Measurements from ENCODE around the gene SUMO3.

The SUMO3 gene

GRCh38 chr21:44816761-44817505 is 929 bp downstream of the SUMO3 start:
- no peak overlapping the region for H2BK12ac ChIP-seq (ENCODE audit: low read length)
- H3K27me3 ChIP-seq (ENCODE audit: control insufficient read depth in 3 of 3, insufficient read depth in 3 of 3, low read depth in 1 of 3, low read length in 3 of 3) = peaks cover 0 to 3% (median 0%) of the 10 kb centered on the region in 3 experiments
- H4K91ac ChIP-seq (ENCODE audit: low read depth, low read length, poor library complexity) = no peak overlapping the region
- H3K9me3 ChIP-seq (replicated peaks in 1 of 2; ENCODE audit: control insufficient read depth in 2 of 2, insufficient read depth in 1 of 2, low read depth in 1 of 2, low read length in 2 of 2) = peaks cover 16 to 19% of the 10 kb centered on the region in 2 donors
- peak overlapping the region; percentile 90 for H3K18ac ChIP-seq (ENCODE audit: low read length)
- peak overlapping the region; percentile 5 for H2BK5ac ChIP-seq (ENCODE audit: low read length)
- peaks cover 24% of the 10 kb centered on the region for H3K79me1 ChIP-seq (ENCODE audit: low read depth, low read length)
- no peak overlapping the region for H3K27ac ChIP-seq (replicated peaks; ENCODE audit: low read length)
- DNase-seq (ENCODE audit: low spot score) = no peak
- peak overlapping the region; percentile 86 for H4K8ac ChIP-seq (ENCODE audit: low read depth, low read length)
- peak overlapping the region; percentile 94 for H3K4me2 ChIP-seq (ENCODE audit: insufficient read depth, low read length, poor library complexity, severe bottlenecking)
- peak overlapping the region; percentile 93 for H3K9ac ChIP-seq (ENCODE audit: low read depth, low read length, poor library complexity)
- H3K23ac ChIP-seq (ENCODE audit: low read depth, low read length, poor library complexity) = peak overlapping the region; percentile 91
- no peak overlapping the region for H2BK15ac ChIP-seq (ENCODE audit: low read length)
- H3K4ac ChIP-seq (ENCODE audit: low read length) = peak overlapping the region; percentile 37
- H3K4me3 ChIP-seq (ENCODE audit: low read length in 2 of 2) = peak overlapping the region; percentile 62 to 85
- H2AK5ac ChIP-seq (ENCODE audit: low read depth, low read length) = peak overlapping the region; percentile 75
- peak overlapping the region; percentile 71 for H3K14ac ChIP-seq (ENCODE audit: low read length)
- peaks cover 0 to 7% of the 10 kb centered on the region in 2 donors for H3K4me1 ChIP-seq (ENCODE audit: control insufficient read depth in 2 of 2, insufficient read depth in 1 of 2, low read depth in 1 of 2, low read length in 2 of 2)
- no CpG with 5 or more reads among the region's 57 CpGs for WGBS, 2 donors (ENCODE audit: extremely low coverage in 2 of 2, insufficient read length in 2 of 2, insufficient replicate concordance in 1 of 2)
- H2BK120ac ChIP-seq (ENCODE audit: low read depth, low read length) = no peak overlapping the region
- peaks cover 6 to 19% of the 10 kb centered on the region in 2 donors for H3K36me3 ChIP-seq (replicated peaks in 1 of 2; ENCODE audit: control insufficient read depth in 2 of 2, insufficient read depth in 2 of 2, low read length in 2 of 2)
- H2AFZ ChIP-seq (ENCODE audit: low read length) = peak overlapping the region; percentile 92

- no peak overlapping the region for H3K14ac ChIP-seq (ENCODE audit: low read length)
- no peak overlapping the region for H2AFZ ChIP-seq (ENCODE audit: low read length)
- H3K4me3 ChIP-seq (ENCODE audit: low read length in 2 of 2) = no peak overlapping the region
- no peak overlapping the region for H2BK15ac ChIP-seq (ENCODE audit: low read length)
- H3K9me3 ChIP-seq (replicated peaks in 1 of 2; ENCODE audit: control insufficient read depth in 2 of 2, insufficient read depth in 1 of 2, low read depth in 1 of 2, low read length in 2 of 2) = peaks cover 12 to 14% of the 10 kb centered on the region in 2 donors
- H2BK120ac ChIP-seq (ENCODE audit: low read depth, low read length) = no peak overlapping the region
- H2BK12ac ChIP-seq (ENCODE audit: low read length) = no peak overlapping the region
- peaks cover 6 to 26% of the 10 kb centered on the region in 2 donors for H3K36me3 ChIP-seq (replicated peaks in 1 of 2; ENCODE audit: control insufficient read depth in 2 of 2, insufficient read depth in 2 of 2, low read length in 2 of 2)
- peaks cover 24% of the 10 kb centered on the region for H3K79me1 ChIP-seq (ENCODE audit: low read depth, low read length)
- H3K27ac ChIP-seq (replicated peaks; ENCODE audit: low read length) = no peak overlapping the region
- whole genome bisulfite sequencing, 2 donors (ENCODE audit: extremely low coverage in 2 of 2, insufficient read length in 2 of 2, insufficient replicate concordance in 1 of 2) = no CpG with 5 or more reads among the region's 10 CpGs
- H3K27me3 ChIP-seq (ENCODE audit: control insufficient read depth in 3 of 3, insufficient read depth in 3 of 3, low read depth in 1 of 3, low read length in 3 of 3) = peaks cover 0 to 3% (median 0%) of the 10 kb centered on the region in 3 experiments
- DNase-seq (ENCODE audit: low spot score) = no peak
- H3K4ac ChIP-seq (ENCODE audit: low read length) = no peak overlapping the region
- peaks cover 0 to 7% of the 10 kb centered on the region in 2 donors for H3K4me1 ChIP-seq (ENCODE audit: control insufficient read depth in 2 of 2, insufficient read depth in 1 of 2, low read depth in 1 of 2, low read length in 2 of 2)
- peak overlapping the region; percentile 3 for H3K23ac ChIP-seq (ENCODE audit: low read depth, low read length, poor library complexity)
- no peak overlapping the region for H3K9ac ChIP-seq (ENCODE audit: low read depth, low read length, poor library complexity)
- H2BK5ac ChIP-seq (ENCODE audit: low read length) = no peak overlapping the region
- H3K18ac ChIP-seq (ENCODE audit: low read length) = no peak overlapping the region
- no peak overlapping the region for H2AK5ac ChIP-seq (ENCODE audit: low read depth, low read length)
- no peak overlapping the region for H4K8ac ChIP-seq (ENCODE audit: low read depth, low read length)
- no peak overlapping the region for H4K91ac ChIP-seq (ENCODE audit: low read depth, low read length, poor library complexity)
- no peak overlapping the region for H3K4me2 ChIP-seq (ENCODE audit: insufficient read depth, low read length, poor library complexity, severe bottlenecking)
Observed at GRCh38 chr21:44815852-44816628, 1.8 kb downstream of the SUMO3 start.

- Histone ChIP-seq H3K4ac (ENCODE audit: low read length) (no peak overlapping the region), H3K4me1 (ENCODE audit: control insufficient read depth in 2 of 2, insufficient read depth in 1 of 2, low read depth in 1 of 2, low read length in 2 of 2) (peaks cover 0 to 7% of the 10 kb centered on the region in 2 donors), H3K36me3 (replicated peaks in 1 of 2; ENCODE audit: control insufficient read depth in 2 of 2, insufficient read depth in 2 of 2, low read length in 2 of 2) (peaks cover 13 to 33% of the 10 kb centered on the region in 2 donors), H3K23ac (ENCODE audit: low read depth, low read length, poor library complexity) (peak overlapping the region; percentile 3), H3K27ac (replicated peaks; ENCODE audit: low read length) (no peak overlapping the region), H3K9ac (ENCODE audit: low read depth, low read length, poor library complexity) (no peak overlapping the region), H4K8ac (ENCODE audit: low read depth, low read length) (no peak overlapping the region), H2BK12ac (ENCODE audit: low read length) (no peak overlapping the region), H4K91ac (ENCODE audit: low read depth, low read length, poor library complexity) (no peak overlapping the region), H2BK5ac (ENCODE audit: low read length) (no peak overlapping the region), H3K79me1 (ENCODE audit: low read depth, low read length) (peaks cover 28% of the 10 kb centered on the region), H2BK120ac (ENCODE audit: low read depth, low read length) (no peak overlapping the region), H3K4me2 (ENCODE audit: insufficient read depth, low read length, poor library complexity, severe bottlenecking) (no peak overlapping the region), H3K14ac (ENCODE audit: low read length) (no peak overlapping the region), H3K4me3 (ENCODE audit: low read length in 2 of 2) (no peak overlapping the region), H2AK5ac (ENCODE audit: low read depth, low read length) (peak overlapping the region; percentile 56), H3K27me3 (ENCODE audit: control insufficient read depth in 3 of 3, insufficient read depth in 3 of 3, low read depth in 1 of 3, low read length in 3 of 3) (peaks cover 0 to 3% (median 0%) of the 10 kb centered on the region in 3 experiments), H2BK15ac (ENCODE audit: low read length) (no peak overlapping the region), H2AFZ (ENCODE audit: low read length) (no peak overlapping the region), H3K9me3 (replicated peaks in 1 of 2; ENCODE audit: control insufficient read depth in 2 of 2, insufficient read depth in 1 of 2, low read depth in 1 of 2, low read length in 2 of 2) (peaks cover 12 to 16% of the 10 kb centered on the region in 2 donors), H3K18ac (ENCODE audit: low read length) (no peak overlapping the region)
- no CpG with 5 or more reads among the region's 8 CpGs for WGBS, 2 donors (ENCODE audit: extremely low coverage in 2 of 2, insufficient read length in 2 of 2, insufficient replicate concordance in 1 of 2)
- DNase-seq (ENCODE audit: low spot score) = no peak
Observed at GRCh38 chr21:44815225-44815624, 2.6 kb downstream of the SUMO3 start.

GRCh38 chr21:44814498-44815023 is 3.3 kb downstream of the SUMO3 start:
- Histone ChIP-seq H3K18ac (ENCODE audit: low read length) (no peak overlapping the region), H2BK120ac (ENCODE audit: low read depth, low read length) (no peak overlapping the region), H4K8ac (ENCODE audit: low read depth, low read length) (no peak overlapping the region), H3K79me1 (ENCODE audit: low read depth, low read length) (peaks cover 29% of the 10 kb centered on the region), H2BK5ac (ENCODE audit: low read length) (no peak overlapping the region), H3K9ac (ENCODE audit: low read depth, low read length, poor library complexity) (no peak overlapping the region), H2BK12ac (ENCODE audit: low read length) (no peak overlapping the region), H4K91ac (ENCODE audit: low read depth, low read length, poor library complexity) (no peak overlapping the region), H3K14ac (ENCODE audit: low read length) (no peak overlapping the region), H3K23ac (ENCODE audit: low read depth, low read length, poor library complexity) (no peak overlapping the region), H3K27me3 (ENCODE audit: control insufficient read depth in 3 of 3, insufficient read depth in 3 of 3, low read depth in 1 of 3, low read length in 3 of 3) (peaks cover 0 to 3% (median 0%) of the 10 kb centered on the region in 3 experiments), H3K4me1 (ENCODE audit: control insufficient read depth in 2 of 2, insufficient read depth in 1 of 2, low read depth in 1 of 2, low read length in 2 of 2) (peaks cover 0 to 7% of the 10 kb centered on the region in 2 donors), H3K27ac (replicated peaks; ENCODE audit: low read length) (no peak overlapping the region), H2AFZ (ENCODE audit: low read length) (no peak overlapping the region), H3K4me3 (ENCODE audit: low read length in 2 of 2) (no peak overlapping the region), H3K4ac (ENCODE audit: low read length) (no peak overlapping the region), H2BK15ac (ENCODE audit: low read length) (no peak overlapping the region), H3K9me3 (replicated peaks in 1 of 2; ENCODE audit: control insufficient read depth in 2 of 2, insufficient read depth in 1 of 2, low read depth in 1 of 2, low read length in 2 of 2) (peaks cover 10 to 12% of the 10 kb centered on the region in 2 donors), H2AK5ac (ENCODE audit: low read depth, low read length) (no peak overlapping the region), H3K4me2 (ENCODE audit: insufficient read depth, low read length, poor library complexity, severe bottlenecking) (no peak overlapping the region), H3K36me3 (replicated peaks in 1 of 2; ENCODE audit: control insufficient read depth in 2 of 2, insufficient read depth in 2 of 2, low read length in 2 of 2) (peaks cover 14 to 40% of the 10 kb centered on the region in 2 donors)
- DNase-seq (ENCODE audit: low spot score) = no peak
- WGBS, 2 donors (ENCODE audit: extremely low coverage in 2 of 2, insufficient read length in 2 of 2, insufficient replicate concordance in 1 of 2) = no CpG with 5 or more reads among the region's 11 CpGs
